Activated naive CD4-positive, alpha-beta T cell (primary cell): ENCODE measurements around the gene RTKN2.

Experiments used
- DNase-seq, 4 experiments: peaks; one replicate each; lab custom pipeline; 2025; lab: John Stamatoyannopoulos, UW

RTKN2 gene

GRCh38 chr10:62172465-62172864 lies 96.2 kb downstream of the RTKN2 start:
- DNase-seq, result no peak

- no peak for DNase-seq
Observed at GRCh38 chr10:62171791-62172190, 96.9 kb downstream of the RTKN2 start.

- DNase-seq, result no peak
Observed at GRCh38 chr10:62170732-62171131, 97.9 kb downstream of the RTKN2 start.

GRCh38 chr10:62166331-62167131 lies 102.1 kb downstream of the RTKN2 start:
- DNase-seq, result no peak

- DNase-seq, result no peak
Observed at GRCh38 chr10:62165803-62166202, 102.8 kb downstream of the RTKN2 start.

- no peak for DNase-seq
Observed at GRCh38 chr10:62163024-62163423, 105.6 kb downstream of the RTKN2 start.

GRCh38 chr10:62162261-62162981 lies 106.2 kb downstream of the RTKN2 start:
- DNase-seq, result no peak

- DNase-seq, result no peak
Observed at GRCh38 chr10:62159351-62159750, 109.3 kb downstream of the RTKN2 start.

- DNase-seq, result no peak
Observed at GRCh38 chr10:62157601-62158000, 111.0 kb downstream of the RTKN2 start.

- DNase-seq, result no peak
Observed at GRCh38 chr10:62155054-62155680, 113.5 kb downstream of the RTKN2 start.

- DNase-seq, result no peak
Observed at GRCh38 chr10:62154231-62154630, 114.4 kb downstream of the RTKN2 start.

- no peak for DNase-seq
Observed at GRCh38 chr10:62153191-62153590, 115.5 kb downstream of the RTKN2 start.

- no peak for DNase-seq
Observed at GRCh38 chr10:62149621-62150020, 119.0 kb downstream of the RTKN2 start.

GRCh38 chr10:62148155-62148554 lies 120.5 kb downstream of the RTKN2 start:
- no peak for DNase-seq

- no peak for DNase-seq
Observed at GRCh38 chr10:62147425-62147824, 121.2 kb downstream of the RTKN2 start.

GRCh38 chr10:62136931-62137330 lies 131.7 kb downstream of the RTKN2 start:
- no peak for DNase-seq

GRCh38 chr10:62133618-62134017 lies 135.0 kb downstream of the RTKN2 start:
- DNase-seq, result no peak
